ENCODE results near the gene KLHL36.
A peak's percentile ranks its signal among the peaks of the same experiment; 100 is the strongest.
"Not testable (repeated sequence)": the region's sequence is repeated elsewhere in the genome, so short reads cannot be mapped to it uniquely, and the experiment has no call there.

Gene KLHL36

GRCh38 chr16:84690088-84690819, 41.9 kb downstream of the KLHL36 start:
- no peak overlapping the region for H3K4me3 ChIP-seq (ENCODE audit: low read depth, low read length)

DNA sequence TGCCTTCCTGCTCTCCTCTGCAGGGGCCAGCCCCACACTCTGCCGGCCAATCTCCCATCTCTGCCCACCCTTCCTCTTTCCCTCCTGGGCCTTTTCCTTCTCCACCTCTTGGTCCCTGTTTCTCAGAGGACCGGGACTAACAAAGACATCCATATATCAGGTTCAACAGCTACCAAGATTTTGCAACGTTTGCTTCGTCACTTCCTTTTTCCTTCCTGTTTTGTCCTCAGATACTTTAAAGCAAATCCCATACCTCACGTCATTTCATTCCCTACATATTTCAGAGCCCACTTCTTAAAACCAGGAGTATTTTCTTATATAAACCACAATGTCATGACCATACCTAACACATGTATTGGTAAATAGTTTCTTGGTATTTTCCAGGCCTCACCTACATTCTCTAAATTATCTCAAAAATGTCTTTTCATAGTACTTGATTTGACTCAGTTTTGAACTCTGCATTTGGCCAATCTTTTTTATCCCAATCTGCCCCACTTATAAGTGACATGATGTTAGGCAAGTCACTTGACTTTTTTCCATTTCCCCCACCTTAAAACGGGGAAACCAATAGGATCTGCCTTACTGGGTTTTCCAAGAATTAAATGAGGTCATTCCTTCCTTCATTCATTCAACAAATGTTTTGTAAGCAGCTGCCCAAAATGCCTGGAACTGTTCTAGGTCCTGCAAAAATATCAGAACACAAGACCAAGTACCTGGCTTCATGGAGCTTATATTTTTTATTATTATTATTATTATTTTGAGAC, 44.3 kb downstream of the KLHL36 start:
- no peak overlapping the region for H3K4me3 ChIP-seq (ENCODE audit: low read depth, low read length)

DNA sequence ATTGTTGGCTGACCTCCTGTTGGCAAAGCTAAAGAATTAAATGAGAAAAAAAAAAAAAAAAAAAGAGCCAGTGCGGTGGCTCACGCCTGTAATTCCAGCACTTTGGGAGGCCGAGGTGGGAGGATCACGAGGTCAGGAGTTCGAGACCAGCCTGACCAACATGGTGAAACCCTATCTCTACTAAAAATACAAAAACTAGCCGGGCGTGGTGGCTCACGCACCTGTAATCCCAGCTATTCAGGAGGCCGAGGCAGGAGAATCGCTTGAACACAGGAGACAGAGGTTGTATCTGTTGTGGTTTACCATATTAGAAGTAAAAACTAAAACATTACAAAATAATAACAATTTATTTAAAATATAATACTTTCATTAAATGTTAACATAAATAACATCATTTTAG, 45.6 kb downstream of the KLHL36 start:
- H3K4me3 ChIP-seq (ENCODE audit: low read depth, low read length), result not testable (repeated sequence)

- H3K4me3 ChIP-seq (ENCODE audit: low read depth, low read length), result no peak overlapping the region
These were observed 46.7 kb downstream of the KLHL36 start for GRCh38 chr16:84694980-84695379.

DNA sequence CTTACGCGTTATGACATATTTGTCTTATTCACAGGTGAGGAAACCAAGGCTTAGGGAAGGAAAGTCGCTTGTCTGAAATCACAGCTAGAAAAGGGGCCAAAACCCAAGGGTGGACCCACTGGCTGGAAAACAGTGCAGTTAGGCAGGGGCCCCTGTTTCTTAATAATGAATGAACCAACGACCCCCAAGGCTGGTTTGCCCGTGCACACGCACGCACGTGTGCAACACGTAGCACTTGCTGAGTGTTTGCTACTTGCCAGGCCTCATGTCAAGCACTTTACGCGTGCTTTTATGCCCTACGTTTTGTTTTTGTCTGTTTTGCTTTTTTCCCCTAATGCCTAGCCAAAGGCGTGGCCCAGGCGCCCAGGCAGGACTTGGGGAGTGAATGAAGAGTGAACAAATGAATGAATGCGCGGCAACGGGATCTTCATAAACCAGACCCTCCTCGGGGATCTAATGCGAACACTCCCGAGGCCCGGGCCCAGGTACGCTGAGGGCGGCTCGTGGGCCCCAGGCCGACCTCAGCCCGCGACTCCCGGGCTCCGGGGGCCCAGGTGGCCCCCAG, 50.9 kb downstream of the KLHL36 start:
- H3K4me3 ChIP-seq (ENCODE audit: low read depth, low read length), result peak overlapping the region; percentile 47

DNA sequence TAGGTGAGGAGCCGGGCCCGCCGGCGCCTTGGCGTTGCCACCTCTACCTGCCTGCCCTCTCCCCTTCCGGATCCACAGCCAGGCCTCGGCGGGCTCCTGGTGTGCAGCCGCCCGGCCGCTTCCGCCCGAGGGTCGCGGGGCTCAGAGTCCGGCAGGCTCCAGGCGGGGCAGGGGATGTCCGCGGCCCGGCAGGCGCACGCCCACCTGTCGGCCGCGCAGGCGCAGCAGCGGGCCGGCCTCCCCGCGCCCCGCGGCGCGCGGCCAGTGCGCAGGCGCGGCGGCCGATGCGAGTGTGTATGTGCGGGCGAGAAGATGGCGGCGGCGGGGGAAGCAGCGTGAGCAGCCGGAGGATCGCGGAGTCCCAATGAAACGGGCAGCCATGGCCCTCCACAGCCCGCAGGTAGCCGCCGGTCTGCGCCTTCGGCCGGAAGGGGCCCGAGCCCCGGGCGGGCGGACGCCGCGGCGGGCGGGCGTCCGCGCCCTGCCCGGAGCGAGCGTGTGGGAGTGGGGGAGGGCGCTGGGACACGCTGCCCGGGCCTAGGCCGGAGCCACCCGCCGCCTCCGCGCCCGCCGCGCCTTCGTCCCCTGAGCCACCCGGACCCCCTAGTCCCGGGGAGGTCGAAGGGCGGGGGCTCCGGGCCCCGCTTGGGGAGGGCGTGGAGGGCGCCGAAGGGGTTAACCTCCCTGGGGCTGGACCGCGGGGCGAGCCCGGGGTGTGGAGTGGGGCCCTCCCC, 51.6 kb downstream of the KLHL36 start, which contains the start of gene USP10:
USP10 (plus strand) TSS at position 289 of the 734 bp plus-strand sequence; CDS start at position 380, 91 bp downstream.
- H3K4me3 ChIP-seq (ENCODE audit: low read depth, low read length), result peak within 1 kb of the TSS; percentile 86

- peak overlapping the region; percentile 86 for H3K4me3 ChIP-seq (ENCODE audit: low read depth, low read length)
These were observed 52.4 kb downstream of the KLHL36 start for GRCh38 chr16:84700446-84701300.

DNA sequence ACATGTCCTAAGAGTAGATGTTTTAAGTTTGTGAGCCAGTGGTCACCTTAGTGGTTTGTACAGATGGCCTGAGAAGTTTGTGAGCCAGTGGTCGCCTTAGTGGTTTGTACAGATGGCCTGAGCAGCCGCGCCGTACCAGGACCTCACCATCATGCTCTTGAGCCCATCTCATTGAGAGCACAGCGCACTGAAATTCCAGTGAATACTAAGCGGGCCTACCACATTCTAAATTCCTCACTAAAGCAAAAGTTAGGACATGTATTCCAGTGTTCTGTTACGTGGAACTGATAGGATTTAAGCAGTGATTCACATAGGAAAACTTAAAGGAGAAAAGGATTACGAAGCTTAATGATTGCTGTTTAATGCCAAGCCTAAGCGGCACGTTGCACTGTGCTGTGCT, 55.4 kb downstream of the KLHL36 start:
- no peak overlapping the region for H3K4me3 ChIP-seq (ENCODE audit: low read depth, low read length)

- no peak overlapping the region for H3K4me3 ChIP-seq (ENCODE audit: low read depth, low read length)
These were observed 55.9 kb downstream of the KLHL36 start for GRCh38 chr16:84704253-84704652.

- no peak overlapping the region for H3K4me3 ChIP-seq (ENCODE audit: low read depth, low read length)
These were observed 58.5 kb downstream of the KLHL36 start for GRCh38 chr16:84706856-84707255.

DNA sequence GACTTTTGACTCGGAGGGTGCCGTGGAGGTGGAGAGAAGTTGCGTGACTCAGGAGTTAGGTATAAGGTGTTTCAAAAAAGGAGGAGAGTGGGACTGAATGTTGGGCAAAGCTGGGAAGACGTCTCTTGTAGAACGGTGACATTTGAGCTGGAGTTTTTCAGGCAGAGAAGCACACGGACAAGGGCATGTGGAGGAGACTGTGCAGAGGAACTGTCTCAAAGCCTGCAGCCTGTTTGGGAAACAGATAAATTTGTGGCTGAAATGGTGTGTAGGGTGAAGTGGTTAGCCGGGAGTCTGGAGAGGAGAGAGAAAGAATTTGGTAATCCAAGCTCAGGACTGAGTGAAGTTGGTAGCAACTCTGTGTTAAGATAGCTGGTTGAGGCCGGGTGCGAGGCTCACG, 61.3 kb downstream of the KLHL36 start:
- H3K4me3 ChIP-seq (ENCODE audit: low read depth, low read length), result no peak overlapping the region

DNA sequence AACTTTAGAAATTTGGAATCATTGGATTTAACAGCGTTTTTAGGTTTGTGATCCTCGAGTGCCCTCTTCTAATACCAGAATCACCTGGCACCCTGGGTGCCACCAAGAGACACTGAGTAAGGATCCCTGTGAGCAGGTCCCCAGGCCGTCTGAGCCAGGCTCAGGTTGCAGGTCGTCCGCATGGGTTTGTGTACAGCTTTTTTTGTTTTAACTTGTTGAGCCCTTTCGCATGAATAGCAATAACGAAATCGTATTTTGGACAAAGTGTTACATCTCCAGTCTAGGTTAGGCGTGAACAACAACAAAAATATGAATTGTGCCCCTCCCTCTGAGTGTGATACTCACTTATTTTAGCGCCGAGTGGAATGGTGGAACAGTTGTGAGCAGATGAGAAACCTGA, 62.4 kb downstream of the KLHL36 start:
- H3K4me3 ChIP-seq (ENCODE audit: low read depth, low read length), result no peak overlapping the region

All from iPS-11a (cell line).